Coronary artery (tissue), 2 donors: ENCODE data around the gene VAT1.

Experiments
- DNase-seq: peaks from one replicate; pipeline ENCODE4 v3.0.0-alpha.2; 2017; ENCODE audit warnings: low spot score
- H3K27ac ChIP-seq, 2 donors: fragments of 200-600 bp; sonication (generic); one replicate each; pipeline ENCODE4 v1.5.1; 2016 to 2019
- H3K4me3 ChIP-seq: fragments of 200-600 bp; sonication (generic); 2 replicates; pipeline ENCODE4 v1.5.1; 2016; ENCODE audit warnings: mild to moderate bottlenecking, moderate library complexity
- CTCF ChIP-seq: fragments of 200-600 bp; sonication (generic); IDR thresholded peaks from one replicate; pipeline ENCODE4 v1.5.1; 2019; ENCODE audit warnings: antibody characterized with exemption

VAT1 gene

DNA sequence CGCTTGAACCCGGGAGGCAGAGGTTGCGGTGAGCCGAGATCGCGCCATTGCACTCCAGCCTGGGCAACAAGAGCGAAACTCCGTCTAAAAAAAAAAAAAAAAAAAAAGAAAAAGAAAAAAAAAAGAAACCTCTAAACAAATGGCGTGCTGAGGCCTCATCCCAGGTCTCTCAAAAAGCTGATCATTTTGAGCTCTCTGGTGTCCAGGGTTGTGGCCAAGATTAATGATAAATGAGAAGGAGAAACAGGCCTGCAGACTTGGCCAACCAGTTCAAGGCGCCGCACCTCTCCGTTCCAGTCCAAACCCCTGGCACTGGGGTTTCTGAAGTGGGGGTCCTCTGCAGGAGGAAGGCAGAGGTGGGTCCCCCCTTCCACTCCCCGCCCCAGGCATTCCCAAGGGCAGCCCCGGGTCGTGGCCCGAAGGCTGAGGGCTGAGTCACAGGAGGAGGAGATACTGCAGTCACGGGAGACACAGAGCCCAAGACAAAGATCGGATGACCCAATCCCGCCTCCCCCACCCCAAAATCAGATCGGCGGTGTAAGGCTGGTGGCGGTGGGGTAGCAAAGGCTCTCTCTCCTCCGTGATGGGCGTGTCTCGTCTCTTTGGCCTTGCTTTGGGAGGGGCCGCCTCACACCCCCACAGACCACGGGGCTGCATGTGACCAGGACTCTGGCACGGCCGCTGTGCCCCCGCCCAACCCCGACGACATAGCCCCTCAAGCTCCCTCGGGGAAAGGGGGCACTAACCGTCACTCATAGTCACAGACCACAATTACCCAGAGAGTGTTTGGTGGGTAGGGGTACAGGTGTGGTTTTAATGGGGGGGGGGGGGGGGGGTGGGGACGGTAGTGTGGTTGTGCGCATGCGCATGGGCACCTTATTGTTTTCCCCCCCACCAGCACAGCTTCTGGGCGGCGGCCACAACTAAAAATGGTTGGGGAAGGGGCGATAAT lies 1.1 kb downstream of the VAT1 start:
- TF ChIP-seq CTCF = no peak
- peak overlapping the region; percentile 78 to 90 for H3K27ac ChIP-seq
- peak; percentile 88 for DNase-seq
- peak overlapping the region; percentile 100 for H3K4me3 ChIP-seq

DNA sequence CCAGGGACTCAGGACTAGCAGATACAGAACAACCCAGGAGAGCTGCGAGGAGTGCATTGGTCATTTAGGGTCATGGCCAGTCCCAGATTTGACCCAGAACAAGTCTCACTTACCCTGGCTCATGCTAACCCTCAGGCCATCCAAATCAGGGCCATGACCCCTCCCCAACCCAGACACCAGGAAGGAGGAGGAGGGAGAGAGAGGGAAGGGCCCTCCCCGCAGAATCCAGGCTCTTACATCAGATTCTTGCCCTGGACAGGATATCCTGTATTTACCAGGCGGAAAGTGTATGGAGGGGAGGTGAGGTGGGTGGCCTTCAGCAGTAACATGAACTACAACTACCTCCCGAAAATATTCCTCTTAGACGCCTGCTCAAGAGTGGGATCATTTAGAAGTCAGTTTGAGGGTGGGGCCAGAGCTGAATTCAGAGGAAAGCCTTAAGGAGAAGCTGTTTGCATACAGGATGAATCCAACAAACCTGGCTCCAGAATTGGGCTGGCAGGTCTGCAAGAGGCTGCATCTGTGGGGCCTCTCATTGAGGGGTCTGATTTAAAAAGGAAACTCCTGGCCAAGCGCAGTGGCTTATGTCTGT lies 2.1 kb downstream of the VAT1 start:
- no peak for DNase-seq
- H3K4me3 ChIP-seq = peak overlapping the region; percentile 100
- no peak for TF ChIP-seq CTCF
- H3K27ac ChIP-seq = peak overlapping the region; percentile 40 to 75

GRCh38 chr17:43019418-43019817 lies 2.8 kb downstream of the VAT1 start:
- no peak for DNase-seq
- Histone ChIP-seq H3K4me3 (peak overlapping the region; percentile 100), H3K27ac (peak overlapping the region; percentile 40 to 75)
- TF ChIP-seq CTCF = no peak

- Histone ChIP-seq H3K27ac (peak overlapping the region in 1 of 2 donors; percentile 55), H3K4me3 (peak overlapping the region; percentile 100)
- DNase-seq = no peak
- TF ChIP-seq CTCF = no peak
These were observed 3.3 kb downstream of the VAT1 start for GRCh38 chr17:43018932-43019331.

- Histone ChIP-seq H3K27ac (peak overlapping the region in 1 of 2 donors; percentile 55), H3K4me3 (no peak overlapping the region)
- no peak for TF ChIP-seq CTCF
- DNase-seq = no peak
These were observed 4.0 kb downstream of the VAT1 start for GRCh38 chr17:43018008-43018853.

DNA sequence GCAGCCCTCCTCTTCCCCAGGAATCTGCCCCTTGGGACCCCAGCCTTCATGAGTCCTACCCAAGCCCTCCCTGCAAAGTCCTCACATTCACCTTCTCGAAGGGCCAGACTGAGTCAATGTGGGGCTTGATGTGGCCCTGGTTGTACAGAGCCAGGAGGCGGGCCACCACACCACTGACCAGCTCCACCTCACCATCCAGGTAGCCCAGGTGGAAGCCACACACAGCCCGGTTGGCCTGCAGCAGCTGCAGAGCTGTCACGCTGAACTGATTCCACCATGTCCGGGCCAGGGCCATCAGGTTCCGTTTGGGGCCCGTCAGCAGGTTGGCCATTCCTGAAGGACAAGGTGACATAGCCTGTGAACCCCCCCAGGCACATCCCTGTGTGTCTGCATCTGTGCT lies 6.0 kb downstream of the VAT1 start:
- DNase-seq = no peak
- TF ChIP-seq CTCF = no peak
- Histone ChIP-seq H3K27ac (peak overlapping the region in 1 of 2 donors; percentile 72), H3K4me3 (no peak overlapping the region)
